Thoracic aorta (tissue), 2 donors: ENCODE results near the gene NR1I3. TPM values are rescaled to one million over a fixed set of nuclear protein-coding genes. Genes with fewer than 3 reads are reported as not detected.

Experiments used
- ATAC-seq: fragments of 150-250 bp; one replicate; pipeline ENCODE4 v1.8.0; 2017; ENCODE audit warnings: low read depth; ENCODE audit not compliant: insufficient number of reproducible peaks, low FRiP score
- DNase-seq: peaks from one replicate; pipeline ENCODE4 v3.0.0-alpha.2; 2020; ENCODE audit warnings: low spot score
- H3K27ac ChIP-seq, 2 donors: fragments of 200-600 bp; sonication (generic); 1 replicate in 1 of 2; 2 replicates in 1 of 2; pipeline ENCODE4 v1.5.1; 2016; ENCODE audit warnings: mild to moderate bottlenecking in 2 of 2, moderate library complexity in 2 of 2
- H3K27me3 ChIP-seq: fragments of 200-600 bp; sonication (generic); replicated peaks from 2 replicates; pipeline ENCODE4 v1.6.0; 2016; ENCODE audit warnings: mild to moderate bottlenecking; ENCODE audit not compliant: insufficient read depth
- H3K36me3 ChIP-seq: fragments of 200-600 bp; sonication (generic); one replicate; pipeline ENCODE4 v1.5.1; 2016
- H3K4me1 ChIP-seq, 2 donors: fragments of 200-600 bp; sonication (generic); 1 replicate in 1 of 2; 2 replicates in 1 of 2; pipeline versions ENCODE4 v1.5.1 to v1.6.0; 2016; ENCODE audit warnings: low read depth in 2 of 2, mild to moderate bottlenecking in 1 of 2; ENCODE audit not compliant: control insufficient read depth in 1 of 2
- H3K4me3 ChIP-seq: fragments of 200-600 bp; sonication (generic); 2 replicates; pipeline ENCODE4 v1.5.1; 2016; ENCODE audit warnings: mild to moderate bottlenecking
- H3K9me3 ChIP-seq: fragments of 200-600 bp; sonication (generic); 2 replicates; pipeline ENCODE4 v1.5.1; 2016
- CTCF ChIP-seq: fragments of 200-600 bp; sonication (generic); IDR thresholded peaks from one replicate; pipeline ENCODE4 v1.5.1; 2019; ENCODE audit warnings: antibody characterized with exemption
- total RNA-seq, 2 donors: library from RNA; depleted of rRNA; stranded (reverse); fragments of >200 nt; gene quantifications; one replicate each; pipeline versions ENCODE4 v1.1.0 to v1.2.3, GENCODE V29; 2016

The NR1I3 gene
- total RNA-seq, 2 donors from 2014 or later: not detected

- no peak overlapping the region for H3K27ac ChIP-seq
- DNase-seq (no peak), ATAC-seq (no peak)
- H3K27me3 ChIP-seq: no peaks in the 10 kb centered on the region
- H3K36me3 ChIP-seq: no peaks in the 10 kb centered on the region
- TF ChIP-seq CTCF: no peak
- no peaks in the 10 kb centered on the region for H3K4me1 ChIP-seq
- H3K9me3 ChIP-seq: no peaks in the 10 kb centered on the region
- H3K4me3 ChIP-seq: no peak overlapping the region
These were observed 6.9 kb upstream of the NR1I3 start for GRCh38 chr1:161244888-161245287.

- no peaks in the 10 kb centered on the region for H3K9me3 ChIP-seq
- no peak overlapping the region for H3K27ac ChIP-seq
- DNase-seq (no peak), ATAC-seq (no peak)
- H3K27me3 ChIP-seq: no peaks in the 10 kb centered on the region
- H3K4me3 ChIP-seq: no peak overlapping the region
- no peak for TF ChIP-seq CTCF
- H3K4me1 ChIP-seq: no peaks in the 10 kb centered on the region
- no peaks in the 10 kb centered on the region for H3K36me3 ChIP-seq
These were observed 4.3 kb upstream of the NR1I3 start for GRCh38 chr1:161242313-161242712.

GRCh38 chr1:161241682-161242081 lies 3.7 kb upstream of the NR1I3 start:
- no peak overlapping the region for H3K27ac ChIP-seq
- H3K36me3 ChIP-seq: no peaks in the 10 kb centered on the region
- no peaks in the 10 kb centered on the region for H3K27me3 ChIP-seq
- no peak overlapping the region for H3K4me3 ChIP-seq
- no peak for DNase-seq
- no peak for ATAC-seq
- no peak for TF ChIP-seq CTCF
- H3K4me1 ChIP-seq: no peaks in the 10 kb centered on the region
- H3K9me3 ChIP-seq: no peaks in the 10 kb centered on the region

GRCh38 chr1:161235957-161236775 lies 1.8 kb downstream of the NR1I3 start:
- TF ChIP-seq CTCF: no peak
- H3K36me3 ChIP-seq: no peaks in the 10 kb centered on the region
- no peak for ATAC-seq
- no peaks in the 10 kb centered on the region for H3K27me3 ChIP-seq
- DNase-seq: no peak
- no peak overlapping the region for H3K27ac ChIP-seq
- H3K4me3 ChIP-seq: no peak overlapping the region
- no peaks in the 10 kb centered on the region for H3K9me3 ChIP-seq
- H3K4me1 ChIP-seq: no peaks in the 10 kb centered on the region

GRCh38 chr1:161233102-161233501 lies 4.9 kb downstream of the NR1I3 start:
- DNase-seq: no peak
- no peaks in the 10 kb centered on the region for H3K4me1 ChIP-seq
- no peaks in the 10 kb centered on the region for H3K9me3 ChIP-seq

More at GRCh38 chr1:161233102-161233501, 4.9 kb downstream of the NR1I3 start:
- no peak for TF ChIP-seq CTCF
- no peak overlapping the region for H3K4me3 ChIP-seq
- ATAC-seq: no peak
- H3K27ac ChIP-seq: no peak overlapping the region
- peaks cover 20% of the 10 kb centered on the region for H3K36me3 ChIP-seq
- no peaks in the 10 kb centered on the region for H3K27me3 ChIP-seq
